PFSK-1 (cell line): ENCODE measurements around the gene ASS1.

Experiments
- FOXP2 ChIP-seq: optimal IDR thresholded peaks from 2 replicates; pipeline ENCODE3; 2011; ENCODE audit warnings: borderline replicate concordance, control low read depth, inconsistent platforms; ENCODE audit not compliant: insufficient read depth; ENCODE audit errors: extremely low read length, extremely low read depth
- POLR2AphosphoS5 ChIP-seq: IDR thresholded peaks from 2 replicates; pipeline ENCODE4 v1.6.1; 2012; ENCODE audit warnings: low read depth, mild to moderate bottlenecking, control low read depth, low read length, moderate library complexity
- REST ChIP-seq, 2 experiments: IDR thresholded peaks; 2 replicates each; pipeline versions ENCODE4 v1.6.1 to v1.8.0; 2011 to 2012; ENCODE audit warnings: low read depth in 2 of 2, low read length in 2 of 2, control low read depth in 1 of 2, inconsistent platforms in 1 of 2, mild to moderate bottlenecking in 1 of 2, moderate library complexity in 1 of 2; ENCODE audit not compliant: insufficient read depth in 1 of 2
- SIN3A ChIP-seq: IDR thresholded peaks from 2 replicates; pipeline ENCODE4 v1.6.1; 2012; ENCODE audit warnings: mild to moderate bottlenecking, low read length, moderate library complexity, borderline replicate concordance; ENCODE audit not compliant: insufficient read depth
- TAF1 ChIP-seq: IDR thresholded peaks from 2 replicates; pipeline ENCODE4 v1.6.1; 2012; ENCODE audit warnings: low read length, control low read depth, borderline replicate concordance; ENCODE audit not compliant: insufficient read depth

ASS1 gene

GRCh38 chr9:130405657-130406257 lies 39.0 kb upstream of the ASS1 start:
- TF ChIP-seq FOXP2 (no peak), TAF1 (no peak), POLR2AphosphoS5 (no peak), REST (IDR thresholded peaks at IDR 0.05; ENCODE audit: insufficient read depth in 1 of 2, low read depth in 2 of 2, low read length in 2 of 2) (no peak), SIN3A (no peak)

- TF ChIP-seq SIN3A, result no peak
- TF ChIP-seq REST (IDR thresholded peaks at IDR 0.05; ENCODE audit: insufficient read depth in 1 of 2, low read depth in 2 of 2, low read length in 2 of 2), result no peak
- TF ChIP-seq POLR2AphosphoS5, result no peak
- TF ChIP-seq FOXP2, result no peak
- TF ChIP-seq TAF1, result no peak
Observed at GRCh38 chr9:130406278-130406895, 38.4 kb upstream of the ASS1 start.

GRCh38 chr9:130407916-130408663 lies 36.7 kb upstream of the ASS1 start:
- TF ChIP-seq TAF1 (no peak), REST (IDR thresholded peaks at IDR 0.05; ENCODE audit: insufficient read depth in 1 of 2, low read depth in 2 of 2, low read length in 2 of 2) (no peak), FOXP2 (no peak), POLR2AphosphoS5 (no peak), SIN3A (no peak)

GRCh38 chr9:130408669-130409068 lies 36.1 kb upstream of the ASS1 start:
- TF ChIP-seq POLR2AphosphoS5 (no peak), FOXP2 (no peak), SIN3A (no peak), TAF1 (no peak), REST (IDR thresholded peaks at IDR 0.05; ENCODE audit: insufficient read depth in 1 of 2, low read depth in 2 of 2, low read length in 2 of 2) (no peak)
